Karpas-422 (cell line): ENCODE data around the gene CXADR. TPM values are rescaled to one million over a fixed set of nuclear protein-coding genes. Genes with fewer than 3 reads are reported as not detected.
"Not testable (repeated sequence)": the region's sequence is repeated elsewhere in the genome, so short reads cannot be mapped to it uniquely, and the experiment has no call there.

ENCODE experiments used
- DNase-seq: peaks from one replicate; pipeline ENCODE4 v3.0.0-alpha.2; 2015
- H2AFZ ChIP-seq: fragments of 200-600 bp; sonication (generic); 2 replicates; pipeline ENCODE4 v1.6.1; 2014; ENCODE audit warnings: antibody characterized with exemption, low read length, mixed read lengths
- H3K27ac ChIP-seq: fragments of 200-600 bp; sonication (generic); 2 replicates; pipeline ENCODE4 v1.5.1; 2014; ENCODE audit warnings: mild to moderate bottlenecking, low read length, moderate library complexity
- H3K27me3 ChIP-seq: fragments of 200-600 bp; sonication (generic); 2 replicates; pipeline ENCODE4 v1.6.1; 2014; ENCODE audit warnings: low read length, mixed read lengths
- H3K36me3 ChIP-seq: fragments of 200-600 bp; sonication (generic); 2 replicates; pipeline ENCODE4 v1.6.1; 2014; ENCODE audit warnings: low read length, mixed read lengths; ENCODE audit not compliant: insufficient read depth
- H3K4me1 ChIP-seq: fragments of 200-600 bp; sonication (generic); 2 replicates; pipeline ENCODE4 v1.6.1; 2014; ENCODE audit warnings: mild to moderate bottlenecking, low read length, mixed read lengths
- H3K4me2 ChIP-seq: fragments of 200-600 bp; sonication (generic); 2 replicates; pipeline ENCODE4 v1.6.1; 2014; ENCODE audit warnings: low read length, low read depth, mild to moderate bottlenecking; ENCODE audit not compliant: poor library complexity, severe bottlenecking
- H3K4me3 ChIP-seq: fragments of 200-600 bp; sonication (generic); 2 replicates; pipeline ENCODE4 v1.5.1; 2014; ENCODE audit warnings: mild to moderate bottlenecking, antibody characterized with exemption, low read length, mixed read lengths
- H3K79me2 ChIP-seq: fragments of 200-600 bp; sonication (generic); 2 replicates; pipeline ENCODE4 v1.6.1; 2014; ENCODE audit warnings: mild to moderate bottlenecking, low read length, mixed read lengths
- H3K9ac ChIP-seq: fragments of 200-600 bp; sonication (generic); 2 replicates; pipeline ENCODE4 v1.6.0; 2014; ENCODE audit warnings: low read length
- H3K9me2 ChIP-seq: fragments of 200-600 bp; sonication (generic), shearing (Covaris generic); replicated peaks from 2 replicates; pipeline ENCODE4 v1.6.0; 2014; ENCODE audit warnings: mild to moderate bottlenecking, low read length, moderate library complexity; ENCODE audit not compliant: insufficient read depth
- H3K9me3 ChIP-seq: fragments of 300-700, 200-600 bp; sonication (generic); 2 replicates; pipeline ENCODE4 v1.6.1; 2014; ENCODE audit warnings: low read length, mixed read lengths
- H4K20me1 ChIP-seq: fragments of 200-600 bp; sonication (generic); 2 replicates; pipeline ENCODE4 v1.6.1; 2014; ENCODE audit warnings: mild to moderate bottlenecking, antibody characterized with exemption, low read length, low read depth; ENCODE audit not compliant: insufficient read depth
- total RNA-seq: library from RNA; depleted of rRNA; stranded (reverse); fragments of >200 nt; shearing (Covaris generic); gene quantifications from 2 replicates; pipeline ENCODE4 v1.2.3, GENCODE V29; 2014; ENCODE audit warnings: low replicate concordance

Gene CXADR
- total RNA-seq, 1 experiment from 2014 or later: not detected

- Histone ChIP-seq H3K4me1 (no peaks in the 10 kb centered on the region), H3K9me2 (no peaks in the 10 kb centered on the region), H2AFZ (no peak overlapping the region), H3K4me3 (no peak overlapping the region), H4K20me1 (no peaks in the 10 kb centered on the region), H3K79me2 (no peaks in the 10 kb centered on the region), H3K4me2 (no peak overlapping the region), H3K27ac (no peak overlapping the region), H3K36me3 (no peaks in the 10 kb centered on the region), H3K9me3 (no peaks in the 10 kb centered on the region), H3K9ac (no peak overlapping the region), H3K27me3 (no peaks in the 10 kb centered on the region)
- DNase-seq: no peak
Measured at GRCh38 chr21:17513214-17514123, 626 bp downstream of the CXADR start.

- H3K4me3 ChIP-seq: no peak overlapping the region
- H3K4me1 ChIP-seq: no peaks in the 10 kb centered on the region
- no peaks in the 10 kb centered on the region for H4K20me1 ChIP-seq
- H3K4me2 ChIP-seq: no peak overlapping the region
- H3K9me2 ChIP-seq: no peaks in the 10 kb centered on the region
- H3K36me3 ChIP-seq: no peaks in the 10 kb centered on the region
- H3K9ac ChIP-seq: no peak overlapping the region
- no peaks in the 10 kb centered on the region for H3K27me3 ChIP-seq
- no peaks in the 10 kb centered on the region for H3K79me2 ChIP-seq
- H2AFZ ChIP-seq: no peak overlapping the region
- H3K27ac ChIP-seq: no peak overlapping the region
- no peak for DNase-seq
- no peaks in the 10 kb centered on the region for H3K9me3 ChIP-seq
Measured at GRCh38 chr21:17514124-17514845, 1.4 kb downstream of the CXADR start.

GRCh38 chr21:17517008-17517407 is 4.2 kb downstream of the CXADR start:
- not testable (repeated sequence) for H3K4me3 ChIP-seq, H3K9ac ChIP-seq, H2AFZ ChIP-seq, H3K9me3 ChIP-seq, H3K4me2 ChIP-seq, H3K27ac ChIP-seq, H3K27me3 ChIP-seq, H3K79me2 ChIP-seq, H3K9me2 ChIP-seq, DNase-seq, H4K20me1 ChIP-seq, H3K36me3 ChIP-seq, H3K4me1 ChIP-seq

- no peaks in the 10 kb centered on the region for H3K27me3 ChIP-seq
- H2AFZ ChIP-seq: no peak overlapping the region
- no peaks in the 10 kb centered on the region for H3K36me3 ChIP-seq
- H3K79me2 ChIP-seq: no peaks in the 10 kb centered on the region
- no peak overlapping the region for H3K4me3 ChIP-seq
- no peaks in the 10 kb centered on the region for H3K9me2 ChIP-seq
- no peak overlapping the region for H3K4me2 ChIP-seq
- DNase-seq: no peak
- H3K9ac ChIP-seq: no peak overlapping the region
- no peaks in the 10 kb centered on the region for H3K4me1 ChIP-seq
- no peak overlapping the region for H3K27ac ChIP-seq
- no peaks in the 10 kb centered on the region for H3K9me3 ChIP-seq
- H4K20me1 ChIP-seq: no peaks in the 10 kb centered on the region
Measured at GRCh38 chr21:17519208-17519738, 6.4 kb downstream of the CXADR start.

- Histone ChIP-seq H3K9me2 (no peaks in the 10 kb centered on the region), H3K79me2 (no peaks in the 10 kb centered on the region), H3K4me2 (no peak overlapping the region)
Measured at GRCh38 chr21:17519965-17520609, 7.2 kb downstream of the CXADR start.

GRCh38 chr21:17523007-17523451 is 10.2 kb downstream of the CXADR start:
- no peak overlapping the region for H3K27ac ChIP-seq
- DNase-seq: no peak
- no peak overlapping the region for H3K9ac ChIP-seq
- no peaks in the 10 kb centered on the region for H3K4me1 ChIP-seq
- no peaks in the 10 kb centered on the region for H3K9me3 ChIP-seq
- no peaks in the 10 kb centered on the region for H3K9me2 ChIP-seq
- H3K4me3 ChIP-seq: no peak overlapping the region
- H3K27me3 ChIP-seq: no peaks in the 10 kb centered on the region
- H4K20me1 ChIP-seq: no peaks in the 10 kb centered on the region
- no peak overlapping the region for H2AFZ ChIP-seq
- no peak overlapping the region for H3K4me2 ChIP-seq
- H3K36me3 ChIP-seq: no peaks in the 10 kb centered on the region
- no peaks in the 10 kb centered on the region for H3K79me2 ChIP-seq

More at GRCh38 chr21:17519965-17520609, 7.2 kb downstream of the CXADR start:
- no peaks in the 10 kb centered on the region for H4K20me1 ChIP-seq
- H3K9ac ChIP-seq: no peak overlapping the region
- no peak for DNase-seq
- no peak overlapping the region for H3K27ac ChIP-seq
- H3K36me3 ChIP-seq: no peaks in the 10 kb centered on the region
- H3K4me3 ChIP-seq: no peak overlapping the region
- no peaks in the 10 kb centered on the region for H3K9me3 ChIP-seq
- H3K27me3 ChIP-seq: no peaks in the 10 kb centered on the region
- no peaks in the 10 kb centered on the region for H3K4me1 ChIP-seq
- no peak overlapping the region for H2AFZ ChIP-seq

- H3K36me3 ChIP-seq, H3K79me2 ChIP-seq, H3K27me3 ChIP-seq, H3K9me2 ChIP-seq, H4K20me1 ChIP-seq, H3K27ac ChIP-seq, DNase-seq, H3K9me3 ChIP-seq, H3K4me2 ChIP-seq, H3K9ac ChIP-seq, H2AFZ ChIP-seq, H3K4me3 ChIP-seq, H3K4me1 ChIP-seq: not testable (repeated sequence)
Measured at GRCh38 chr21:17523979-17524494, 11.2 kb downstream of the CXADR start.

- Histone ChIP-seq H3K4me1 (no peaks in the 10 kb centered on the region), H3K4me2 (no peak overlapping the region), H3K9me2 (no peaks in the 10 kb centered on the region), H3K27ac (no peak overlapping the region), H2AFZ (no peak overlapping the region), H3K4me3 (no peak overlapping the region), H3K27me3 (no peaks in the 10 kb centered on the region), H3K36me3 (no peaks in the 10 kb centered on the region), H3K9ac (no peak overlapping the region), H3K79me2 (no peaks in the 10 kb centered on the region), H4K20me1 (no peaks in the 10 kb centered on the region), H3K9me3 (no peaks in the 10 kb centered on the region)
- DNase-seq: no peak
Measured at GRCh38 chr21:17524635-17525034, 11.8 kb downstream of the CXADR start.
